Middle frontal gyrus (tissue), 1 donor: ENCODE data around the gene PTGIS.

Experiments used
- DNase-seq: peaks from one replicate; pipeline ENCODE4 v3.0.0-alpha.2; 2015; ENCODE audit warnings: low spot score; ENCODE audit errors: extremely low spot score

The PTGIS gene

GRCh38 chr20:49475292-49476015 is 92.5 kb downstream of the PTGIS start:
- no peak for DNase-seq

- DNase-seq = no peak
These were observed 96.5 kb downstream of the PTGIS start for GRCh38 chr20:49471397-49471796.

GRCh38 chr20:49470922-49471321 is 97.0 kb downstream of the PTGIS start:
- DNase-seq = no peak

GRCh38 chr20:49469060-49469459 is 98.9 kb downstream of the PTGIS start:
- no peak for DNase-seq

- no peak for DNase-seq
These were observed 99.5 kb downstream of the PTGIS start for GRCh38 chr20:49468412-49468811.

GRCh38 chr20:49466114-49466912 is 101.6 kb downstream of the PTGIS start:
- no peak for DNase-seq

GRCh38 chr20:49464556-49464955 is 103.4 kb downstream of the PTGIS start:
- no peak for DNase-seq

- no peak for DNase-seq
These were observed 105.3 kb downstream of the PTGIS start for GRCh38 chr20:49462626-49463025.

GRCh38 chr20:49461894-49462620 is 105.9 kb downstream of the PTGIS start:
- no peak for DNase-seq

- no peak for DNase-seq
These were observed 107.0 kb downstream of the PTGIS start for GRCh38 chr20:49460916-49461315.

GRCh38 chr20:49460131-49460530 is 107.8 kb downstream of the PTGIS start:
- DNase-seq = no peak

- DNase-seq = no peak
These were observed 108.3 kb downstream of the PTGIS start for GRCh38 chr20:49459684-49460083.

- no peak for DNase-seq
These were observed 110.5 kb downstream of the PTGIS start for GRCh38 chr20:49457444-49457843.

GRCh38 chr20:49456646-49457045 is 111.3 kb downstream of the PTGIS start:
- no peak for DNase-seq

GRCh38 chr20:49455691-49456090 is 112.2 kb downstream of the PTGIS start:
- DNase-seq = no peak
